PFSK-1 (cell line): ENCODE results near the gene CYFIP2.

Experiments used
- FOXP2 ChIP-seq: optimal IDR thresholded peaks from 2 replicates; pipeline ENCODE3; 2011; ENCODE audit warnings: borderline replicate concordance, control low read depth, inconsistent platforms; ENCODE audit not compliant: insufficient read depth; ENCODE audit errors: extremely low read length, extremely low read depth
- POLR2AphosphoS5 ChIP-seq: IDR thresholded peaks from 2 replicates; pipeline ENCODE4 v1.6.1; 2012; ENCODE audit warnings: low read depth, mild to moderate bottlenecking, control low read depth, low read length, moderate library complexity
- REST ChIP-seq, 2 experiments: IDR thresholded peaks; 2 replicates each; pipeline versions ENCODE4 v1.6.1 to v1.8.0; 2011 to 2012; ENCODE audit warnings: low read depth in 2 of 2, low read length in 2 of 2, control low read depth in 1 of 2, inconsistent platforms in 1 of 2, mild to moderate bottlenecking in 1 of 2, moderate library complexity in 1 of 2; ENCODE audit not compliant: insufficient read depth in 1 of 2
- SIN3A ChIP-seq: IDR thresholded peaks from 2 replicates; pipeline ENCODE4 v1.6.1; 2012; ENCODE audit warnings: mild to moderate bottlenecking, low read length, moderate library complexity, borderline replicate concordance; ENCODE audit not compliant: insufficient read depth
- TAF1 ChIP-seq: IDR thresholded peaks from 2 replicates; pipeline ENCODE4 v1.6.1; 2012; ENCODE audit warnings: low read length, control low read depth, borderline replicate concordance; ENCODE audit not compliant: insufficient read depth

Gene CYFIP2

GRCh38 chr5:157286761-157287211, 20.9 kb downstream of the CYFIP2 start:
- no peak for TF ChIP-seq POLR2AphosphoS5
- TF ChIP-seq SIN3A = no peak
- no peak for TF ChIP-seq FOXP2

DNA sequence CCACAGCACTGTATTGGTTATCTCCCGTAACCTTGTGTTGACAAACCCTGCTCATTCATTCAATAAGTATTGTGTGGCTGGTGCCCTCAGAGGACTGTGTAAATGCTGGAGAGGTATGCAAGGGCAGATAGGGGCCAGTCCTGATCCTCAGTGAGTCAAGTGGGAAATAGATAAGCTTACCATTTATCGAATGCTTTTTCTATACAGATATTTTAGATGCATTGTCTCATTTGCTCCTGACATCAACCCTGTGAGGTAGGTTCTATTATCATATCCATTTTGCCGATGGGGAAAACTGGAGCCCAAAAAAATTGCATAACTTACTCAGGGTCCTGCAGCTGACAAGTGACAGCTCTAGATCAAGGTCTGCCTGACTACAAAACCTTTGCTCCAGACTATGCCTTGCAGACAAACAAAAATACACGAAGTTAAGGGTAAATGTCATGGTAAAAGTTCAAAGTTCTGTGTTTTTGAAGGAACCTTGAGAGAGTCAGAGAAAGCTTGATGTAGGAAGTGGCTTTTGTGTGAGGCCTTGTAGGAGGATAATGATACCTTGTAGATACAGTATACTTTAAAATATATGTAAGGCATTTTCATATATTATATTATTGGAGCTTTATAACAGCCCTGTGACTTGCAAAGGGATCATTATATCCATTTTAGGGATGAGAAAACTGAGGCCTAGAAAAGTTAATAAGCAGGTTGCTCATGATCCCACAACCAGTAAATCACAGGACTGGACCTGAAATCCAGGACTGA, 22.7 kb downstream of the CYFIP2 start:
- TF ChIP-seq TAF1 (no peak), POLR2AphosphoS5 (no peak), FOXP2 (no peak), REST (IDR thresholded peaks at IDR 0.05; ENCODE audit: insufficient read depth in 1 of 2, low read depth in 2 of 2, low read length in 2 of 2) (no peak), SIN3A (no peak)

DNA sequence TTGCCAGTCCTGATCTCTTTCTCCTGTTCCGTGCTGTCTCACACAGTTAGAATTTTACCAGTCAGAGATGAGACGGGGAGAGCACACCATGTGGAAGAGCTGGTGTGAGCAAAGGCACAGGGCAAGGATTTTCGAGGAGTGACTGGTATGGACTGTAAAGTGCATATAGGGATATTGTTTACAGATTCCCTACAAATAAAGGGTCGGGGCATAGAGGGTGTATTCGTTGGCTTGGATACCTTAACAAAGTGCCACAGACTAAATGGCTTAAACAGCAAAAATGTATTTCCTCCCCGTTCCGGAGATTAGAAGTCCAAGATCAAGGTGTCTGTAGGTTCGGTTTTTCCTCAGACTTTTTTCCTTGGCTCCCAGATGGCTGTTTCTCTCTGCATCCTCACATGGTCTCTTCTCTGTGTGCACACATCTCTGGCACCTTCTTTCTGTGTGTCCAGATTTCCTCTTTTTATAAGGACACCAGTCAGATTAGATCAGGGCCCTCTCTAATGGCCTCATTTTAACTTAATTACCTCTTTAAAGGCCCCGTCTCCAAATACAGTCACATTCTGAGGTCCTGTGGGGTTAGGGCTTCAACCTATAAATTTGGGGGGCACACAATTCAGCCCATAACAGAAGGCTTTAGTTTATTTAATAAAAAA, 23.4 kb downstream of the CYFIP2 start:
- TF ChIP-seq TAF1 = no peak
- no peak for TF ChIP-seq SIN3A
- no peak for TF ChIP-seq POLR2AphosphoS5
- no peak for TF ChIP-seq FOXP2
- TF ChIP-seq REST (IDR thresholded peaks at IDR 0.05; ENCODE audit: insufficient read depth in 1 of 2, low read depth in 2 of 2, low read length in 2 of 2) = no peak

- no peak for TF ChIP-seq REST (IDR thresholded peaks at IDR 0.05; ENCODE audit: insufficient read depth in 1 of 2, low read depth in 2 of 2, low read length in 2 of 2)
- no peak for TF ChIP-seq SIN3A
- no peak for TF ChIP-seq TAF1
- TF ChIP-seq POLR2AphosphoS5 = no peak
- no peak for TF ChIP-seq FOXP2
Observed at GRCh38 chr5:157290156-157290980, 24.4 kb downstream of the CYFIP2 start.
